ENCODE data around the gene EFNA5. TPM values are rescaled to one million over a fixed set of nuclear protein-coding genes. Genes with fewer than 3 reads are reported as not detected.

The EFNA5 gene
- total and polyA plus RNA-seq, 10 of the 15 experiments (the other 5 are each of a cell fraction or from before 2014, with no cell fraction given) = 0.19 to 12.6 (median 3.9) TPM

DNA sequence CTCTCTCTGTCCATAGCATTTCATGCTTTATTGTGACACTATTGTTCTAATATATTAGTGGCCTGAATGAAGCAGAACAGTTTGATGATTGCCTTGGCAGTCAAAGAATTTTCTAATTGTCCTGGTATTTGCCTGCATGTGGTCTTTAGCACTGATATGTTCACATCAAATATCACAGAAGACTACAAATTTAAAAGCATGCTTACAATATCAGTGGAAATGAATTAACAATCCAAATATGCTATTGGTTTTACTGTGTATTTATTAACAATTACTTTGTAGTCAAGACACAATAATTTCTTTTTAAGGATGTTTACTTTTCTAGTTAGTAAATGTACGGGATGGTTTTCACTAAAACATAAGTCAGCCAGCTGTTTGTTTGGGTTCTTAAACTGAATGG lies 18.3 kb downstream of the EFNA5 start:
- no peak overlapping the region for H3K27ac ChIP-seq (ENCODE audit: control insufficient read depth, insufficient read depth)
- TF ChIP-seq ZNF274 (IDR thresholded peaks at IDR 0.05; ENCODE audit: insufficient read depth, insufficient read length) (no peak), GABPA (IDR thresholded peaks at IDR 0.05; ENCODE audit: low read depth) (no peak), PAX5 (IDR thresholded peaks at IDR 0.05; ENCODE audit: borderline replicate concordance, low read depth, low read length) (no peak), RELA (IDR thresholded peaks at IDR 0.05; ENCODE audit: borderline replicate concordance, partially characterized antibody) (no peak), SMC3 (IDR thresholded peaks at IDR 0.05; ENCODE audit: borderline replicate concordance, low read length) (no peak)
- no peaks in the 10 kb centered on the region for H3K36me3 ChIP-seq (ENCODE audit: control insufficient read depth in 2 of 2, insufficient read depth in 2 of 2, low read length in 1 of 2)
- DNase-seq (ENCODE audit: low read depth, low spot score) (no peak), ATAC-seq (no peak), FAIRE-seq (no peak)
- no peak overlapping the region for H3K4me2 ChIP-seq (ENCODE audit: control insufficient read depth, insufficient read depth)
- intact Hi-C loops (cut with micrococcal nuclease; ENCODE audit: unreplicated experiment) (no loop called here), in situ Hi-C loops (cut with MboI) (no loop called here)
- ChIA-PET CTCF (interaction anchor here (0.6 to 1.4 kb wide), 2 partner anchors 23 to 105 kb away, joined by 3 read pairs; no protein-coding TSS in a partner anchor), SMC1A (ENCODE audit: uncharacterized antibody, unreplicated experiment) (interaction anchor here (1.3 to 2.1 kb wide), 5 partner anchors 12 to 27 kb away, joined by 3 to 12 read pairs (median 4); no protein-coding TSS in a partner anchor), POLR2A (interaction anchor here (0.9 kb wide), 1 partner anchor 11 kb away, joined by 3 read pairs; no protein-coding TSS in a partner anchor), RAD21 (ENCODE audit: unreplicated experiment) (interaction anchor here (0.6 to 1.1 kb wide), 3 partner anchors 9 to 693 kb away, joined by 3 to 5 read pairs (median 3); no protein-coding TSS in a partner anchor)
- no peaks in the 10 kb centered on the region for H3K4me1 ChIP-seq (ENCODE audit: control insufficient read depth, insufficient read depth, low read length)
- no TSS peak for BruUV-seq (replicated peaks)
- H3K4me3 ChIP-seq = no peak overlapping the region
- H3K9ac ChIP-seq (ENCODE audit: control insufficient read depth, insufficient read depth, low read length) = no peak overlapping the region
- H4K20me1 ChIP-seq (ENCODE audit: control insufficient read depth, insufficient read depth) = no peaks in the 10 kb centered on the region
- no peaks in the 10 kb centered on the region for H3K27me3 ChIP-seq (replicated peaks in 1 of 2; ENCODE audit: control insufficient read depth in 2 of 2, insufficient read depth in 2 of 2, low read length in 1 of 2)
- H3K9me3 ChIP-seq (replicated peaks; ENCODE audit: control insufficient read depth, insufficient read depth, low read length) = no peaks in the 10 kb centered on the region
- no peak overlapping the region for H2AFZ ChIP-seq (ENCODE audit: control insufficient read depth, low read depth, low read length)
- 0% methylated on average over 1 of the region's 1 CpG for WGBS (ENCODE audit: insufficient coverage, insufficient replicate concordance, low lambda C conversion rate, missing lambda C conversion rate)
- H3K79me2 ChIP-seq (ENCODE audit: control insufficient read depth, insufficient read depth, low read length) = peaks cover 22% of the 10 kb centered on the region

DNA sequence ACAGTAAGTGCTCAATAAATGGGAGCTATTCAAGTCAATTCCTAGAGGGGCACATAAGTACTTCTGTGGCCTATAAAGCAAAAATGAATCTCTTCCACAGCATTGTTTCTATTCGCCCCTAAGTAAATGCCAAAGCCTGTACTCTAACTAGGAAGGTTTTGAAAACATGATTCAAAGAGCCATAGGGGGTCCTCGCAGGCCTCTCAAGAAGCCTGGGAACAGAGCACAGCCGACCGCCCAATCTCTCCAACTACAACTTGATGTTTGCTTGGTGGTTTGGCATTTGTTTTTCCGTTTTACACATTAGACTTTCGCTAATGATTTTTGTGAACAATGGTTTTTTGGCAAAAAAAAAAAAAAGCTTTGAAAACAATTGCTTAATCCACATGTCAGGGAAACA lies 19.4 kb downstream of the EFNA5 start:
- intact Hi-C loops (cut with micrococcal nuclease; ENCODE audit: unreplicated experiment) = no loop called here
- H3K36me3 ChIP-seq (ENCODE audit: control insufficient read depth in 2 of 2, insufficient read depth in 2 of 2, low read length in 1 of 2) = no peaks in the 10 kb centered on the region
- no peak for ATAC-seq
- no peak overlapping the region for H3K4me2 ChIP-seq (ENCODE audit: control insufficient read depth, insufficient read depth)
- ChIA-PET CTCF (interaction anchor here (0.7 to 1.4 kb wide), 5 partner anchors 8 to 80 kb away, joined by 3 to 4 read pairs (median 3); no protein-coding TSS in a partner anchor), RAD21 (ENCODE audit: unreplicated experiment) (interaction anchor here (2.1 kb wide), 1 partner anchor 13 kb away, joined by 9 read pairs; no protein-coding TSS in a partner anchor), POLR2A (interaction anchor here (0.9 to 1.0 kb wide), 3 partner anchors 10 to 21 kb away, joined by 3 to 5 read pairs (median 4); no protein-coding TSS in a partner anchor), SMC1A (ENCODE audit: uncharacterized antibody, unreplicated experiment) (interaction anchor here (1.3 to 2.3 kb wide), 3 partner anchors 11 to 16 kb away, joined by 3 to 8 read pairs (median 4); no protein-coding TSS in a partner anchor)
- peaks cover 19% of the 10 kb centered on the region for H3K79me2 ChIP-seq (ENCODE audit: control insufficient read depth, insufficient read depth, low read length)
- H3K9me3 ChIP-seq (replicated peaks; ENCODE audit: control insufficient read depth, insufficient read depth, low read length) = no peaks in the 10 kb centered on the region
- in situ Hi-C loops (cut with MboI) = no loop called here
- WGBS (ENCODE audit: insufficient coverage, insufficient replicate concordance, low lambda C conversion rate, missing lambda C conversion rate) = 12% methylated on average over 6 of the region's 6 CpGs
- no peak overlapping the region for H2AFZ ChIP-seq (ENCODE audit: control insufficient read depth, low read depth, low read length)
- H3K4me1 ChIP-seq (ENCODE audit: control insufficient read depth, insufficient read depth, low read length) = no peaks in the 10 kb centered on the region
- H3K4me3 ChIP-seq = no peak overlapping the region
- H3K9ac ChIP-seq (ENCODE audit: control insufficient read depth, insufficient read depth, low read length) = no peak overlapping the region
- H3K27ac ChIP-seq (ENCODE audit: control insufficient read depth, insufficient read depth) = no peak overlapping the region
- no TSS peak for BruUV-seq (replicated peaks)
- DNase-seq (ENCODE audit: low read depth, low spot score) = no peak
- no peaks in the 10 kb centered on the region for H4K20me1 ChIP-seq (ENCODE audit: control insufficient read depth, insufficient read depth)
- no peaks in the 10 kb centered on the region for H3K27me3 ChIP-seq (replicated peaks in 1 of 2; ENCODE audit: control insufficient read depth in 2 of 2, insufficient read depth in 2 of 2, low read length in 1 of 2)
- no peak for FAIRE-seq
- TF ChIP-seq YBX1 (IDR thresholded peaks at IDR 0.05) (no peak), SIN3A (IDR thresholded peaks at IDR 0.05; ENCODE audit: low read depth, low read length) (no peak), CBX5 (IDR thresholded peaks at IDR 0.05; ENCODE audit: low read depth) (no peak), EGR1 (IDR thresholded peaks at IDR 0.05; ENCODE audit: borderline replicate concordance in 1 of 2, low read depth in 2 of 2, low read length in 2 of 2) (no peak), MXI1 (IDR thresholded peaks at IDR 0.05; ENCODE audit: low read depth, low read length) (no peak), HDGF (IDR thresholded peaks at IDR 0.05) (no peak), FOXK2 (IDR thresholded peaks at IDR 0.05) (no peak), RFX5 (IDR thresholded peaks at IDR 0.05; ENCODE audit: low read depth, low read length) (no peak)
- TF ChIP-seq, protein P1, sequence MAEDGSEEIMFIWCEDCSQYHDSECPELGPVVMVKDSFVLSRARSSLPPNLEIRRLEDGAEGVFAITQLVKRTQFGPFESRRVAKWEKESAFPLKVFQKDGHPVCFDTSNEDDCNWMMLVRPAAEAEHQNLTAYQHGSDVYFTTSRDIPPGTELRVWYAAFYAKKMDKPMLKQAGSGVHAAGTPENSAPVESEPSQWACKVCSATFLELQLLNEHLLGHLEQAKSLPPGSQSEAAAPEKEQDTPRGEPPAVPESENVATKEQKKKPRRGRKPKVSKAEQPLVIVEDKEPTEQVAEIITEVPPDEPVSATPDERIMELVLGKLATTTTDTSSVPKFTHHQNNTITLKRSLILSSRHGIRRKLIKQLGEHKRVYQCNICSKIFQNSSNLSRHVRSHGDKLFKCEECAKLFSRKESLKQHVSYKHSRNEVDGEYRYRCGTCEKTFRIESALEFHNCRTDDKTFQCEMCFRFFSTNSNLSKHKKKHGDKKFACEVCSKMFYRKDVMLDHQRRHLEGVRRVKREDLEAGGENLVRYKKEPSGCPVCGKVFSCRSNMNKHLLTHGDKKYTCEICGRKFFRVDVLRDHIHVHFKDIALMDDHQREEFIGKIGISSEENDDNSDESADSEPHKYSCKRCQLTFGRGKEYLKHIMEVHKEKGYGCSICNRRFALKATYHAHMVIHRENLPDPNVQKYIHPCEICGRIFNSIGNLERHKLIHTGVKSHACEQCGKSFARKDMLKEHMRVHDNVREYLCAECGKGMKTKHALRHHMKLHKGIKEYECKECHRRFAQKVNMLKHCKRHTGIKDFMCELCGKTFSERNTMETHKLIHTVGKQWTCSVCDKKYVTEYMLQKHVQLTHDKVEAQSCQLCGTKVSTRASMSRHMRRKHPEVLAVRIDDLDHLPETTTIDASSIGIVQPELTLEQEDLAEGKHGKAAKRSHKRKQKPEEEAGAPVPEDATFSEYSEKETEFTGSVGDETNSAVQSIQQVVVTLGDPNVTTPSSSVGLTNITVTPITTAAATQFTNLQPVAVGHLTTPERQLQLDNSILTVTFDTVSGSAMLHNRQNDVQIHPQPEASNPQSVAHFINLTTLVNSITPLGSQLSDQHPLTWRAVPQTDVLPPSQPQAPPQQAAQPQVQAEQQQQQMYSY (CRISPR knock-in tag; IDR thresholded peaks at IDR 0.05) = no peak
- TF ChIP-seq, protein P2, sequence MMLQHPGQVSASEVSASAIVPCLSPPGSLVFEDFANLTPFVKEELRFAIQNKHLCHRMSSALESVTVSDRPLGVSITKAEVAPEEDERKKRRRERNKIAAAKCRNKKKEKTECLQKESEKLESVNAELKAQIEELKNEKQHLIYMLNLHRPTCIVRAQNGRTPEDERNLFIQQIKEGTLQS (IDR thresholded peaks at IDR 0.05; ENCODE audit: borderline replicate concordance, extremely low read depth, low read depth, low read length) = no peak
